HG03354 (cell line): Measurements from ENCODE around the gene RGCC.
A peak's percentile ranks its signal among the peaks of the same experiment; 100 is the strongest.
"Not testable (repeated sequence)": the region's sequence is repeated elsewhere in the genome, so short reads cannot be mapped to it uniquely, and the experiment has no call there.

Source experiments
- ATAC-seq: cut with Tn5 transposase; IDR thresholded peaks from one replicate; pipeline ENCODE4 v1.9.1; 2021; ENCODE audit warnings: mild to moderate bottlenecking; ENCODE audit not compliant: unreplicated experiment, poor library complexity, severe bottlenecking

The RGCC gene

DNA sequence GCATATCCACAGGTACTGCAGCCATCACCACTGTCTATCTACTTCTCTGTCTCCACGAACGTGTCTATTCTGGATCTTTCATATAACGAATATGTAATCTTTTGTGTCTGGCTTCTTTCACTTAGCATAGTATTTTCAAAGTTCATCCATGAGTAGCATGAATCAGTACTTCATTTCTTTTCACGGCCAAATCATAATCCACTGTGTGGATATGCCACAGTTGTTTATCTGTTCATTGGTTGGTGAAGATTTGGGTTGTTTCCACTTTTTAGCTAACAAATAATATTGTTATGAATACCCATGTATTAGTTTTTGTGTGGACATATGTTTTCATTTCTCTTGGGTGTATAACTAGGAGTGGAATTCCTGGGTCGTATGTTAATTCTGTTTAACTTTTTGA lies 14.4 kb downstream of the RGCC start:
- no peak for ATAC-seq

DNA sequence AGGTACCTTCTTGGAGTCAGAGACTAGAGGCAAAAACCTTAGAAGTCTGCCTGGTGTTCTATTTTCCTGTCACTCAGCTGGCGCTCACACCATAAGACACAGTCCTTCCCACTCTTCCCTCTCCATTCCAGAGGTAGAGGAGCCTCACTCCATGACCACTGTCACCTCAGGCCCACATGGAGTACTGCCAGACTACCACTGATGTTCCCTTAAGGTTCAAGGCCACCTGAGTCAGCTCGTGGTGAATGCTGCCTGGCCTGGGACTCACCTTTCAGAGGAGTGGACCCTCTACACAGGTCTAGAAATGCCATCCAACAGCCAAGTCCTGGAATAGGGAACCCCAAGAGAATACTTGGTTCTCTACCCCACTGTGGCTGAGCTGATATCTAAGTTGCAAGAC lies 29.9 kb downstream of the RGCC start:
- ATAC-seq, result no peak

DNA sequence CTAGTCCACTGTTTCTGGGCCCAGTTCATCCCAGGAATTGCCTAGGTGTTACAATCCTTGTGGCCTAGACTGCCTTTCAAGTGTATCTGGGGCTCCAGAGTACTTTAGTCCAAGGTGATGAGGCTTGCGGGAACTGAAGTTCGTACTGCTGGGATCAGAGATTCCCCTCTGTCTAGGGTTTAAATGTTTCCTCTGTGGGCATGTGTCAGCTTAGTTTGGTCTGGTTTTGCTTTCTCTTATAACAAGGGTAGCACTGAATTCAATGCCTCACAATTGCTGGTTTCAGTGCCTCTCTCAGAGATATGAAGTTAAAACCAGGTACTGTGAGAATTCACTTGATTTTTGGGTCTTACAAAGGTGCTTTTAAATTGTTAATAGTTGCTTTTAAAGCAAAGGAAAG lies 30.8 kb downstream of the RGCC start:
- ATAC-seq, result peak; percentile 65

DNA sequence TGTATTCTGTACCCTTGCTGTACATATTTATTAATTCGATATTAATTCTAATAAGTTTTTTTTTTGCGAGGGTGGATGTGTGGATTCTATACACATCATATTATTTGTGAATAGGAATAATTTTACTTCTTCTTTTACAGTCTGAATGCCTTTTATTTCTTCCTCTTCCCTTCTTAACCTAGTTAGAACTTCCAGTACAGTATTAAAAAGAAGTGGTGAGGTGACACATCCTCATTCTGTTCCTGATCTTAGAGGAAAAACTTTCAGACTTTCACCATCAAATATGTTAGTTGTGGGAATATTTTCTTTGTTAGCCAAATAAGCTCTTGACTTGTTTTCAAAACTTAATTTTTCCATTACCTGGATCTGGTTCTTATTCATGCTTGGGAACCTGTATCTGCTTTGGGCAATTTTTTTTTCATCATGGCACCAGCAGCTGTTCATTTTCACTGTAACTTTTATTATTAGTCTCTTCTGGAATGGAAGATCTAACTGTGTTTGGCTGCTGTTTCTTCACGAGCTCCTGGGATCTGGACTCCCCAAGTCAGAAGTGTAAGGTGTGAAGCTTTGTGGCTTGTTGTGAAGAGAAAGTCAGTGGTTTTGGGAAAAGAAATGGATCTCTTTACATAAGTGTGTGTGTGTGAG lies 33.1 kb downstream of the RGCC start:
- no peak for ATAC-seq

DNA sequence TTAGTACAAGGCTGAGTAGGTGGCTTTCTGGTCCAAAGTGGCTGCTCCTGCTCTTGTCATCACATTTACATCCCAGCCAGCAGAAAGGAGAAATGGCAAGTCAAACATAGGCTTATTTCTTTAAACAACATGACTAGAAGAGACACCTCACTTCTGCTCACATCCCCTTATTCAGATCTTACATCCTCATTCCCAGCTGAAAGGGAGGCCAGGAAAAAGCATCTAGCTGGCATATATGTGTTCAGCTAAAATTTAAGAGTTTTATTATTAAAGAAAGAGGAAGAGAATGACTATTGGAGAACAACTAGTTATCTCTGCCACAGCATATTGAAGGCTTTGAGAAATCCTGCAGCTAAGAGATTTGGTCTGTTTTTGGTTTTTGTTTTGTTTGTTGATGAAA lies 34.1 kb downstream of the RGCC start:
- ATAC-seq, result no peak

DNA sequence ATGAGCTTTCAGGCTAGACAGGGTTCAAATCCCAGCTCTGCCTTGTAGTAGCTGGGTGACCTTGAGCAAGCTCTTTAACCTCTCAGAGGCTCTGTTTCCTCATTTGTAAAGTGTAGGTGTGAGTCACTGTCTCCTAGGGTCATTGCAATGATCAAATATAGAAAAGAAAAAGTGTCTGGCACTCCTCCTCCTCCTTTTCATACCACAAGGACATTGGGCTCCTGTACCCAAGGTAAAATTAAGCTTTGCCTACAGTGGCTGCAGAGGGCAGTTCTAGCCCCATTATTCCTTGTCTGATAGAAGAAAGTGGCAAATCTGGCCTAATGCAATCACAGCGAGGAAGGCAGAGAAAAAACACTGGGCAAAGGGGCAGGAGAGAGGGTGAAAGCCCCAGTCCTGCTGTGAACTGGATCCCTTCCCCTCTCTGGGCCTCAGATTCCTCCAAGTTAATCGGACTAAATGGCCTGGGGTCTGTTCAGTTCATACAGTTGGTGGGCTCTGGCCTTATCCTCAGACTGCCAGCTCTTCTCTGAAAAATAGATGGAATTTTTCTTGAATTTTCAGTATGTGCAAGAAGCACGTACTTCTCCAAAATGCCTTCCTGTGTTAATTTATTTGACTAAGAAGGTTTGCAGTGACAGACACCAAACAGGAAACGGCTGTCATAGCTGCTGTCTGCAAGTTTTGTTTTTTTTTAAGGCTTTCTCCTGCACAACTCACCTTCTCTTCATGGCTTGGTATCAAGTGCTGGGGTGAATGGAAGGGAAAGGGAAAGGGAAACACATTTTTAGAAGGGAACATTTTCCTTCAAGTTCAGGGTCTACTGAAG lies 35.3 kb downstream of the RGCC start:
- no peak for ATAC-seq

DNA sequence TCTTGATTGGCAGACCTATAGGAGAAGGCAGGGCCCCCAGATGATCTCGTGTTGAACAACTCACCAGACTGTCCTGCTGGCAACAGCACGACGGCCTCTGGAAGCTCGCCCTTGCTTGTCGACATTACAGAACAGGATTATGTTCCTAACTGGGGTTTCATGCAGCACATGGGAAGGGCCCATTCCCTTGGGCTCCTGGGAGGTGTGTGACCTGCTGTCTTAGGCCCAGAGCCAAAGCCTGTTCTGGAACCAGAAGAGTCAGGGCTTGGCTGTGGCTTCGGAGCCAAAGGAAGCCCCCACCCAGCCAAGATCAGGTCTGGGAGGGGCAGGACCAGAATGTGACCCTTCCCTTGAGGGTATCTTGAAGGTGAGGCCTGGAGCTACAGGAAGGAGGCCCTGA lies 36.9 kb downstream of the RGCC start:
- no peak for ATAC-seq

DNA sequence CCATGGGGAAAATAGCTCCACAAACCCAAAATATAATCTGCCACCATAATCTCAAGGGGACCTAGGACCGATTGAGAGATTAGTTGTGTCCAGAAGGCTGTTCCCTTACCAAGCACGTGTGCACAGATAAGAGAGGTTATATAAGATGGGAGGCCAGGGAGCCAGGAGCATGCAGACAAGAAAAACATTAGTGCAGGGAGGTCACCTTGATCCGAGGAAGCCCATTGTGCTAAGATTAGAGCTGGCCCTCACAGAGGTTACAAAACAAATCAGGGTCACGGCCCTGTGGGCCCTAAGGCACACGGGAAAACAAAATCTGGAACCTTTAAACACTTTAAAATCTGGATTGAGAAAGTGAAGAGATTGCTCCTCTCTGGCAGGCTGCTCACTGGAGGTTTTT lies 37.7 kb downstream of the RGCC start:
- no peak for ATAC-seq

DNA sequence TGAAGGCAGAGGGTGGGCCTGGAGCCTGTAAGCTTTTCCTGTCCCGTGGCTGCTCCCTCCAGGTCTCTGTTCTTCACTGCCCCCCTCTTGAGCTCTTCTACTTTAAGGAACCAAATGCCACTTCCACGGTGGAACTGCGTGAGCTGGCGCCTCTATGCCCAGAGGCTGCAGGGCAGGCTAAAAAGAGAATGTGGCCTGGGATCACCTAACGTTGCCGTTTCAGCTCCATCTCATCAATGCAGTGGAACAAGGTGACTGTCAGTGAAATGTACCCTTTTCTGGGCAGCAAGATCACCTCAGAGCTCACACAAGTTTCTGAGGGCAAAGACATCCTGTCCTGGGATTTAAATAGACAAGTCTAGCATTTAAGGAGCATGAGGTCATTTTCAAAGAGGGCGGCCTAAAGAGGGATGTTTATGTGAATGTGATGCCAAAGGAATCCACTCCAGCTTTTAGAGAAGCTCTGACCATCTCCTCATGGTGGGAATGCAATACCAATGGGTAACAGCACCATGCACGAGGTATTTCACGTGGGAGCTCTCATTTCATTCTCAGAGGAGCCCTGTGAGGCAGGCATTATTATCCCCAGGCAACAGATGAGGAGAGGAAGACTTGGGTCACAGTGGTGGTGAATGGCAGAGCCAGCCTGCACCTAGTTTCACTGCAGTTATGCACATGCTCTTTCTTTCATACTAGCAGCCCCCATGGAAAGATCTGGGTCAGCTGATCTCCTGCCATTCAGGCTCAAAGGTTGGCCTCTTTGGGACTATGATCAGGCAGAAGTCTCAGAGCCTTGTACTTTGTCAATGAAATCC lies 39.3 kb downstream of the RGCC start:
- no peak for ATAC-seq

DNA sequence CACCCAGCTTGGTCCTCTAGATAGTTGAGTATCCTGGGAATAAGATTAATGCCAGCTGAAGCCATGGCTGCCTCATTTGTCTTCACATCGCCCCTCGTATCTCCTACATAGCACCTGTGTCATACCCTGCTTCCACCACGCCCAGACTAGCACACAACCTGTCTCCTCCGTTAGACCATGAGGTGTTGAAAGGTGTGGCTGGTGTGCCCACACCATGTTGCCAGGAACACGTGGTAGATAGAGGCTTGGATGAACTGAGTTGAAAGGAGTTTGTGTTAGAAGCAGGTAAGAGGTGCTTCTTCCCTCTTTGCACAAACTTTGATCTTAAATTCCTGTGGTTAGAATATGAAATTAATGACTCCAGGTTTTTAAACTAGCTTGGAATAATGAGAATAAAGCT lies 40.1 kb downstream of the RGCC start:
- ATAC-seq, result no peak

DNA sequence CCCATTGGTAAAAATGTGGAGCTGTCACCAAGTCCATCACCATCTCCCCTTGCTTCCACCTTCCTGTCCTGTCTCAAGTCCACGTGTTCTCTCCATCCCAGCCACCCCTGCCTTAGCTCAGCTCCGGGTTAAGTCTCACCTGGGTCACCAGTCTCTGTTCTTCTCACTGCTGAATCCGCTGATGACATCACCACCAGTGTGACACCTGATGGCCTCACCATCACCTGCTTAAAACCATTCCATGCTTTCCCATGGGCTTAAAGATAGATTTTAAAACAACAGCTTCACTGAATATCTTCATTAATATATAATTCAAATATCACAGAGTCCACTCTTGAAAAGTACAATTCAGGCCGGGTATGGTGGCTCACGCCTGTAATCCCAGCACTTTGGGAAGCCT lies 42.1 kb downstream of the RGCC start:
- ATAC-seq, result no peak

DNA sequence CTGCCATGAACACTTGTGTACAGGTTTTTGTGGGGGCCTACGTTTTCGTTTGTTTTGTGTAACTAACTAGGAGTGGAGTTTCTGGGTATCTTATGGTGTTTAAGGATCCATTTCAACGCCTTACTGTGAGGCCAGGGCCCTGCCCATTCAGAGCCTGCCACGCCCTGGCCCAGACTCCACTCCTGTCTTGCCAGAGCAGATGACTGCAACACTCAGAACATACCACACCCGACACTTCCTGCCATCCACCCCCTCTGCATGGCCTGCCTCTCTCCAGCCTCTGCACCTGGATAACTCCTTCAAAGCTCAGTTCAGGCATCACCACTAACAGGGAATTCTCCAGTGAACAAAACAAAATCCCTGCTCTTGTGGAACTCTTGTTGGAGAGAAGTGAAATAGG lies 43.2 kb downstream of the RGCC start:
- no peak for ATAC-seq

DNA sequence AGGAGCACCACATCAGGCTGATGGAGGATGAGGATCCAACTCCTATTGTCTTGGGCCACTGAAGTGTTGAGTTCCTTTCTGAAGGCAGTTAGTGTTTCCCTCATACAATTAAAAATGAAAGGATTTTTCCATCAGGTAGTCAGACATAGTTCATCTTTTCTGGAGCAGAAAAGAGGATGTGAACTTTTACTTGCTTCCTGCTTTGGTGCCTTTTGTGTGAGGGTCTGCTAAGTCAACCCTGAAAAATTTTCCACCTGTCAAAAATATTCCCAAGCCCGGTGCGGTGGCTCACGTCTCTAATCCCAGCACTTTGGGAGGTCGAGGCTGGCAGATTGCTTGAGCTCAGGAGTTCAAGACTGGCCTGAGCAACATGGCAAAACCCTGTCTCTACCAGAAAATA lies 43.9 kb downstream of the RGCC start:
- ATAC-seq, result no peak

DNA sequence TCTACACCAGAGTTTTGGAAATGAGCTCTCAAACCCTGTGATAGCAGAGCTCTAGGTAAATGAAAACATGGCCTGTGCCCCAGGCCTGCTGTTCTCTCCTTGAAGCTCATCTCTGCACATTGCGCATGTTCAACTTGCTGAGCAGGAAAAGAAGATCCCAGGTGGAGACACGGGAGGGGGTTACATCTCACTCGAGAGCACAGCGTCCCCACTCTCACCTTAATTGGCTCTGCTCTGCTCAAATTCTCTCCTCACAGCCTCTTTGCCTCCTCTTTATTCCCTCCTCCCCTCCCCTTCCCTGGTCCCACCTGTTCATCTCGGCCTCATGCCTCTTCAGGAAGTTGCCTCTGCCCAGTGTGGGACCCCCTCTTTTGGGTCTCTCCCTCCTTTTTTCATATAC lies 44.7 kb downstream of the RGCC start:
- ATAC-seq, result peak; percentile 21

DNA sequence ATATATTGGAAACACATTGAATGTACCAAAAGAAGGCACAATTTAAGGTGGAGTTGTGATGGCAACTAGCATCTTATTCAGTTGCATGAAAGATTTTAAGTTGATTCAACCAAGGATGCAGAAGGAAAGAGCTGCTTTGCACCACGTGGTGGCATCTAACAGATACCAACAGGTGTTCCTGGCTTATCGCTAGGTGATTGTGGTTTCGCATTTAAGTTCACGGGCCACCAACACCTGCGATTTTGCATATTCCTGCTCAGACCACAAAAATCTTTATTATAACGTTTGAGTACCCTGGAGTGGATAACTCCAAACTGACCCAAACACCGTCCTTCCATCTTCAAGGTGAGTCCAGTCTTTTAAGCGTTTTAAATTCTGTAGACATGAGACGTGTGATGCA lies 45.3 kb downstream of the RGCC start:
- peak; percentile 90 for ATAC-seq

DNA sequence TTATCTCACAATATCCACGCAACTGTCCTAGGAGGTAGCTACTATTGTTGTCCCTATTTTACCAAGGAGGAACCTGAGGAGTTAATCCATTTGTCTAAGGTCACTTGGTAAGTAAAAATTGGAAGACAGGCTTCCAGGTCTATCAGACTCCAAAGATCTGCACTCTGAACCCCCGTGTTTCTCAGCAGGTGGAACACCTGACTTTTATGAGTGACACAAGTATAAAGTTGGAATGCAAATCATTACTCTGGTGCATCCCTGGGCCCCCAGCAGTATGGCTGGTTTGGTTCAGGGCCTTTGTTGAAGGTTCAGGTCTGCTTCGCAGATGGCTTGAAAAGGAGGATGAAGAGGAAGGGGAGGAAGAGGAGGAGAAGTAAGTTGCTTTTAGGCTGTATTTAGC lies 46.0 kb downstream of the RGCC start:
- ATAC-seq, result no peak

DNA sequence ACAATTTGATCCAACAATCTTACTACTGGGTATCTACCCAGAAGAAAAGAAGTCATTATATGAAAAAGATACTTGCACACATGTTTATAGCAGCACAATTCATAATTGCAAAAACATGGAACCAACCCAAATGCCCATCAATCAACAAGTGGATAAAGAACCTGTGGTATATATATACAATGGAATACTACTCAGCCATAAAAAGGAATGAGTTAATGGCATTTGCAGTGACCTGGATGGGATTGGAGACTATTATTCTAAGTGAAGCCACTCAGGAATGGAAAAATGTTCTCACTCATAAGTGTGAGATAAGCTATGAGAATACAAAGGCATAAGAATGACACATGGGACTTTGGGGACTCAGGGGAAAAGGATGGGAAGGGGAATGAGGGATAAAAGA lies 47.3 kb downstream of the RGCC start:
- ATAC-seq, result not testable (repeated sequence)

DNA sequence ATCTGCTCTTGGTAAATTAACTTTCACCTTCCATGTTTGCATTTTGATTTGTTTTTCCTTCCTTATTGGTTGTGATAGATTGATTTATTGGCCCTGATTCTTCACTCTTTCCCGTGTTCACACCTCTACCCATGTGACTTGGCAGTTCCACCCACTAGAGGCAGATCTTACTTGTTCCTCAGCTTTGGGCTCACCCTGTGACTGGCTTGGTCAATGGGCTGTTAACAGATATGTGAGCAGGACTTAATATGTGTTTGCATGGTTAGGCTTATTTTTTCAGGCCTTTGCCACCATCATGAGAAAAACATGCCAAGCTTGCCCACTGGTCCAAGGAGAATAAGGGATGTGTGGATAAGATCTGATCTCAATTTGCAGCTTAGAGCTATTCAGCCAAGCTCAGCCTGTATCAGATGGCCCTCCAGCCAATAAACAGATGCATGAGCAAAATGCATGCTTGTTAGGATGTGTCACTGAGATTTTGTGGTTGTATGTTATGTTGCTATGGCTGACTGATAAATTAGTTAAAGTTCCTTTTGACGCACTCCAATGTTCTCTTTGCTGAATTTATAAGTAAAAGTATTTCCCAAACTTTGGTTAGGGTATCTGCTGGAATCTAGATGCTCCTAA lies 48.0 kb downstream of the RGCC start:
- ATAC-seq, result no peak

DNA sequence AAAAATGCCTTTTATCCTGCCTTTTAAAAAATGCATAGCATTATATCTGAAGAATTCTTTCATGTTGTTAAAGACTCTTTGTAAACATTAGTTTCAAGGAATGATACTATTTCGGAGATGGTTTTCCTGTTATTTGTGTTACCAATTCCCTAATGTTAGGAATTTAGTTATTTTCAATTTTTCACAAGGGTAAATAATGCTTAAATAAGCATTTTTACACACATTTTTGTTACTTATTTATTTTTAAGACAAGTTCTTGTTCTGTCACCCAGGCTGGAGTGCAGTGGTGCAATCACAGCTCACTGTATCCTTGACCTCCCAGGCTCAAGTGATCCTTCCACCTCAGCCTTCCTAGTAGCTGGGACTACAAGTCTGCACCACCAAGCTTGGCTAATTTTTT lies 49.0 kb downstream of the RGCC start:
- no peak for ATAC-seq

DNA sequence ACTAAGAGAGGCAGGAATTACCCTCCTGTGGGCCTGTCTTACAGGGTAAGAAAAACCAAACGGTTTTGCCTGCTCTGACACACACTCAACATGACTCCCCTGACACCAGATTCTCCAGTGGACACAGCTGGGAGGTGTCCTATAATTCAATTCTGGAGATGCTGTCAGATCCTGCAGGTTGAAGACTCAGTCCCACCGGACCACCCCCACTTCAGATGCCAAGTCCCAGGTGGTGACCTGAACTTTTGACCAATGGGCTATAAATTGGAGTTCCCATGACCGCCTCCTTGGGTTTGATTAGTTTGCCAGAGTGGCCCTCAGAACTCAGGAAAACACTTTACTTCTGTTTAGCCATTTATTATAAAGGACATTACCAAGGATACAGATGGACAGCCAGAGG lies 52.6 kb downstream of the RGCC start:
- no peak for ATAC-seq
